Fibroblast of pulmonary artery (primary cell): ENCODE results near the gene SCRG1.
A peak's percentile ranks its signal among the peaks of the same experiment; 100 is the strongest.

ENCODE experiments used
- DNase-seq: peaks from one replicate; pipeline ENCODE4 v3.0.0-alpha.2; 2010; ENCODE audit warnings: low read depth
- H3K4me3 ChIP-seq: replicated peaks from 2 replicates; pipeline ENCODE4 v1.5.1; 2011; ENCODE audit warnings: low read depth, mild to moderate bottlenecking, control low read depth, low read length, moderate library complexity
- TF ChIP-seq, protein P1 (sequence below): IDR thresholded peaks from 2 replicates; pipeline ENCODE4 v1.5.1; 2011; ENCODE audit warnings: mild to moderate bottlenecking, control low read depth, low read length, inconsistent platforms; ENCODE audit errors: missing control alignments

The SCRG1 gene

DNA sequence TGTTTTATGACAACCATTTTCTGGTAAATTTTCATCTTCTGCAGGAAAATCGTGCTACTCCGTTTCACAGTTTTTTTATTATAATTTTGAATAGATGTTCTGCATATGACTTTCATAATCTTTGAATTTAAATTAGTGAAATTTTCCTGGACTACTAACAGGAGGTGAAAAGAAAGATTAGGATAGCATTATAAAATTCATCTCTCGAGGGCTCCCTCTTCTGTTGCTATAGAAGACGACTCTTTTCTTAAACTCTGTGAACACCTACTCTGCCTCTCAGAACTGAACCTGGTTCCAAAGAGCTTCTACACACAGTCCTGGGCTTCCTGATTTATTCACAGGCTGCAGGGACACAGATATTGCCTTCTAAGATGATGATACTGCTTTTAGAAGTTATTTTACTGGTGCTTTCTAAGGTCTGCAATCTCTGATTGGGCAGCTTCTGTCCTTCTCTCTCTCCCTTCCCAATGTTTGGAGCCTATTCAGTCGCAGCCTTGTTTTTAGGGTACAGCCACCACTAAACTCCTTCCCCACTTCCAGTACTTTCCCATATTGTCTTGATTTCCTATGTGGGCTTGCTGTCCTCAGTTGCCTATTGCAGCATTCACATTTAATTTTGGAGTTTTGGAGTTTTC lies 38.2 kb downstream of the SCRG1 start:
- TF ChIP-seq, protein P1, sequence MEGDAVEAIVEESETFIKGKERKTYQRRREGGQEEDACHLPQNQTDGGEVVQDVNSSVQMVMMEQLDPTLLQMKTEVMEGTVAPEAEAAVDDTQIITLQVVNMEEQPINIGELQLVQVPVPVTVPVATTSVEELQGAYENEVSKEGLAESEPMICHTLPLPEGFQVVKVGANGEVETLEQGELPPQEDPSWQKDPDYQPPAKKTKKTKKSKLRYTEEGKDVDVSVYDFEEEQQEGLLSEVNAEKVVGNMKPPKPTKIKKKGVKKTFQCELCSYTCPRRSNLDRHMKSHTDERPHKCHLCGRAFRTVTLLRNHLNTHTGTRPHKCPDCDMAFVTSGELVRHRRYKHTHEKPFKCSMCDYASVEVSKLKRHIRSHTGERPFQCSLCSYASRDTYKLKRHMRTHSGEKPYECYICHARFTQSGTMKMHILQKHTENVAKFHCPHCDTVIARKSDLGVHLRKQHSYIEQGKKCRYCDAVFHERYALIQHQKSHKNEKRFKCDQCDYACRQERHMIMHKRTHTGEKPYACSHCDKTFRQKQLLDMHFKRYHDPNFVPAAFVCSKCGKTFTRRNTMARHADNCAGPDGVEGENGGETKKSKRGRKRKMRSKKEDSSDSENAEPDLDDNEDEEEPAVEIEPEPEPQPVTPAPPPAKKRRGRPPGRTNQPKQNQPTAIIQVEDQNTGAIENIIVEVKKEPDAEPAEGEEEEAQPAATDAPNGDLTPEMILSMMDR: peak; percentile 46
- peak; percentile 45 for DNase-seq
- H3K4me3 ChIP-seq: no peak overlapping the region

DNA sequence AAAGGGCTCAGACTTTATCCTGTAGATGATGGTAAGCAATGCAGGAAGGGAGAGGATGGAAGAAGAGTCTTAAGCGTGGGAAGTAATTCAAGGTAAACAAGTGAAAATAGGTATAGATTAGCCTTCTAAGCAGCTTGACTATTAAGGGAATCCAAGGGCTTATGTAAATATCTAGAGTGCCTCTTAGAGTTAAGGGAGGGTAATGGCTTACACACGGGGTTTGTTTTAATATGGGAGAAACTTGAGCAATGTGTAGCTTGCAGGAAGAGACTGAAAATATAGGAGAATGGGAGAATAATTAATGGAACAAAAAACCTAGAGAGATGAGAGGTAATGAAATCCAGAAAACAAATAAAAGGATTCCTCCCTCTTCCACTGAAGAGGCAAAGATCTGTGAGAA lies 41.0 kb downstream of the SCRG1 start:
- no peak for DNase-seq
- no peak overlapping the region for H3K4me3 ChIP-seq
- TF ChIP-seq, protein P1: no peak

DNA sequence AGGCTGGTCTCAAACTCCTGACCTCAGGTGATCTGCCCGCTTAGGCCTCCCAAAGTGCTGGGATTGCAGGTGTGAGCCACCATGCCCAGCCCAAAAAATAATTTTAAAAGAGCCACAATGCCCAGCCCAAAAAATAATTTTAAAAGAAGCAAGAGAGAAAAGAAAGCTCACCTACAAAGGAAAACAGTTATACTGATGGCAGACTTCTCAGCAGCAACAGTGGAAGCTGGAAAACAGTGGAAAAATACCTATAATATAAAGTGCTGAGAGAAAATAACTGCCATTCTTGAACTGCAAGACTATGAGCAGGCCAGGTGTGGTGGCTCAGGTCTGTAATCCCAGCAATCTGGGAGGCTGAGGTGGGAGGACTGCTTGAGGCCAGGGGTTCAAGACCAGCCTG lies 51.4 kb downstream of the SCRG1 start:
- TF ChIP-seq, protein P1: no peak
- DNase-seq: no peak

DNA sequence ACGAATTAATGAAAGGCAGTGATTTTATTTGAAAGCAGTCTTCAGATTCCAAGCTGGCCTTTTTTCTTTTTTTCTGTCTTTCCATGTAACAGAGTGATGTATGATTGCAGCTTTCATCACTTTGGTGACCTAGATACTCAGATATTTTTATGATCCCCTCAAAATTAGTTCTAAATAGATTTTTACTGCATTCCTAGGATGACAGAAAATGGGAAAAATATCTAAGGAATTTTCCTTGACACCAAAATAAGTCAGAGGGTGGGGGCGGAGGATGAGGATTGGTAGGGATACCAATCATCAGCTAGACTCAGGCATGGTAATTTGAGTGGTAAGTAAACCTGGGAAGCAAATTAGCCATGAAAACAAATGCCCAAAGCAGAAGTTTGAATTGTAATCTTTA lies 52.8 kb downstream of the SCRG1 start:
- peak; percentile 24 for DNase-seq
- TF ChIP-seq, protein P1: no peak
- H3K4me3 ChIP-seq: no peak overlapping the region

More for the DNA sequence above, 51.4 kb downstream of the SCRG1 start:
- no peak overlapping the region for H3K4me3 ChIP-seq

DNA sequence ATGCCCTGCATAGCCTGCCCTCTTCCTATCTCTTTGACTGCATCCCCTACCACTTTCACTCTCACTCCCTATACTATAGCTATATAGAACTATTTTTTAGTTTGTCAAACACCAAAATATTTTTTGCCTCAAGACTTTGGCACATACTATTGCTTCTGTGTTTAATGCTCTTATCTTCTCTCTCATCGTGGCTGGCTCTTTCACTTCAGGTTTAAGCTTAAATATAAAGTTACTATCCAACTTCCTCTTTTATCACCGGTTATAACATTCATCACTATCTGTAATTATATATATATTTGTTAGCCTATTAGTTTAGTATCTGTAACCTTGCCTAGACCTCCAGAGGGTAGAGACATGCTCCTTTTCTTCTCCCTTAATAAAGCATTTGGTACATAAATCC lies 53.3 kb downstream of the SCRG1 start:
- TF ChIP-seq, protein P1: no peak
- H3K4me3 ChIP-seq: no peak overlapping the region
- DNase-seq: no peak

DNA sequence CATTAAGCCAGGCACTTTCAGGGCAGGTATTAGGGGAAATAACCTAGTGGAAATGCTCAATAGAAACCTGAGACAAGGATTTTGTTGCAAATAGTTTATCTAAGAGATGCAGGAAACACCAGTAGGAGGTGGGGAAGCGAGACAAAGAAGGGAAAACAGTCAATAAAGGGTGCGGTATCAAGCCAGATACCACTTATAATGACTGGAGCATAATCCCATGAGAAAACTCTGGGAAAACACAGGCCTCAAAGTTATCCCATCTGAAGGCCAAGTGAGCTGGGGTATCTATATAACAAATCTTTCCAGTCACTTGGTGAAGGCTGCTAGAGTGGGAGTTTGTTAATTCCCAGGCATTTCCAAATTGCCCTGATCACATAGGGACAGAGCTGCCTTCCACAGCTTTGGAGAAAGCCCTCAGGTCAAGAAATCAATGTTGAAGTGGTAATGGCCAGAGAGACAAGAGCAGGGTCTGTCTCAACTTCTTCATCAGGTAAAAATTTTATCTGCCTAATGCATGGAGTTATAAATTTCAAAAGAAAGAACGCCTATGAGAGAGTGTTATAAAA lies 55.0 kb downstream of the SCRG1 start:
- no peak for DNase-seq
- no peak overlapping the region for H3K4me3 ChIP-seq
- TF ChIP-seq, protein P1: no peak

DNA sequence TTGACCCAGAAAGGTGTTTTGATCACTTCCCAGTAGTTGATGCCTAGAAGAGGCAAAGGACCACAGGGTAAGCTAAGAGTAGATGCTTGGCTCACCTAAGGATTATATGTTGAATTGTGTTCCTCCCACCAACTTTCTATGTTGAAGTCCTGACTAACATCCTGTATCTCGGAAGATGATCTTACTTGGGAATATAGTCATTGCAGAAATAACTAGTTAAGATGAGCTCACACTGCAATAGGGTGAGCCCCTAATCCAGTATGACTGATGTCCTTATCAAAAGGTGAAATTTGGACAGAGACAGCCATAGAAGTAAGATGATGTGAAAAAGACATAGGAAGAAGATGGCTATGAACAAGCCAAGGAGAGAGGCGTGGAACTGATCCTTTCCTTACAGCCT lies 61.5 kb downstream of the SCRG1 start:
- no peak overlapping the region for H3K4me3 ChIP-seq
- TF ChIP-seq, protein P1: no peak
- no peak for DNase-seq
